Cardiac fibroblast (primary cell): ENCODE data around the gene MAP1LC3C.
"Not testable (repeated sequence)": the region's sequence is repeated elsewhere in the genome, so short reads cannot be mapped to it uniquely, and the experiment has no call there.

Experiments used
- DNase-seq, 2 donors: peaks; one replicate each; pipeline versions ENCODE4 v3.0.0 to v3.0.0-alpha.2; 2010; ENCODE audit warnings: low read depth in 2 of 2
- H3K4me3 ChIP-seq, 2 donors: replicated peaks in 1 of 2; 1 replicate in 1 of 2; 2 replicates in 1 of 2; pipeline ENCODE4 v1.5.1; 2011; ENCODE audit warnings: low read depth in 2 of 2, low read length in 2 of 2, mild to moderate bottlenecking in 2 of 2, moderate library complexity in 1 of 2
- TF ChIP-seq, protein P1 (sequence below): IDR thresholded peaks from one replicate; pipeline ENCODE4 v1.5.1; 2011; ENCODE audit warnings: low read depth, mild to moderate bottlenecking, low read length, inconsistent platforms

Gene MAP1LC3C

DNA sequence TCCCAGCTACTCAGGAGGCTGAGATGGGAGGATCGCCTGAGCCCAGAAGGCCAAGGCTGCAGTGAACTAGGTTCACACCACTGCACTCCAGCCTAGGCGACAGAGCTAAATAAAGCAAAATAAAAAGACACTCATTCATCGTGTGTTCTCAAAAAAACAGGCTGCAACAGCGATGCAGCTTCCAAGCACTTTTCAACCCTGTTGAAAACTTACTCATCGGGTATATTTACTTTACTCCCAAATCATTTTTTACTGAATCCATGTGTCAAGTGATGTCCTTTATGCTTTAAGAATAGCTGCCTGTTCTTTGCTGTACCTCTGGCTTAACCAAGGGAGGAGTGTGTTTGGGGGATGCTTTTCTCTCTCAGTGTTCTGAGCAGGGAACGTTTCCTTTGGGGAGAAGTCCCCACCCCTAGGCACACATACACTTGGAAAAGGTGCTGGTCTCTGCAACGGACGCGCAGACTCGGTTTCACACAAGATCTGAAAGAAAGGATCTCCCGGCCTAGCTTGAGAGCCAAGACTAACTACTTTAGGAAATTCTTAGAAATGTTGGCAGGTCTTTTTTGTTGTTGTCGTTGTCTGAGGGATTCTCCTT is 1.4 kb downstream of the MAP1LC3C start:
- H3K4me3 ChIP-seq = no peak overlapping the region
- no peak for DNase-seq
- TF ChIP-seq, protein P1, sequence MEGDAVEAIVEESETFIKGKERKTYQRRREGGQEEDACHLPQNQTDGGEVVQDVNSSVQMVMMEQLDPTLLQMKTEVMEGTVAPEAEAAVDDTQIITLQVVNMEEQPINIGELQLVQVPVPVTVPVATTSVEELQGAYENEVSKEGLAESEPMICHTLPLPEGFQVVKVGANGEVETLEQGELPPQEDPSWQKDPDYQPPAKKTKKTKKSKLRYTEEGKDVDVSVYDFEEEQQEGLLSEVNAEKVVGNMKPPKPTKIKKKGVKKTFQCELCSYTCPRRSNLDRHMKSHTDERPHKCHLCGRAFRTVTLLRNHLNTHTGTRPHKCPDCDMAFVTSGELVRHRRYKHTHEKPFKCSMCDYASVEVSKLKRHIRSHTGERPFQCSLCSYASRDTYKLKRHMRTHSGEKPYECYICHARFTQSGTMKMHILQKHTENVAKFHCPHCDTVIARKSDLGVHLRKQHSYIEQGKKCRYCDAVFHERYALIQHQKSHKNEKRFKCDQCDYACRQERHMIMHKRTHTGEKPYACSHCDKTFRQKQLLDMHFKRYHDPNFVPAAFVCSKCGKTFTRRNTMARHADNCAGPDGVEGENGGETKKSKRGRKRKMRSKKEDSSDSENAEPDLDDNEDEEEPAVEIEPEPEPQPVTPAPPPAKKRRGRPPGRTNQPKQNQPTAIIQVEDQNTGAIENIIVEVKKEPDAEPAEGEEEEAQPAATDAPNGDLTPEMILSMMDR = no peak

DNA sequence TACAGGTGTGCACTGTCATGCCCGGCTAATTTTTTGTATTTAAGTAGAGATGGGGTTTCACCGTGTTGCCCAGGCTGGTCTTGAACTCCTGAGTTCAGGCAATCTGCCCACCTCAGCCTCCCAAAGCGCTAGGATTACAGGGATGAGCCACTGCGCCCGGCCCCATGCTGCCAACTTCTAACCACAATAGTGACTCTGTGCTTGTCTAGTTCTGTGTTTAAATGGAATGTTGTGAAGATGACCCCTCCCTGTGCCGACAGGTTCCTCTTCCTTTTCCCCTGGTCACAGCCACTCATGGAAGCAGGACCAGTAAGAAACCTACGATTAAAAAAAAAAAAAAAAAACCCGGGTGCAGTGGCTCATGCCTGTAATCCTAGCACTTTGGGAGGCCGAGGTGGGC is 4.7 kb downstream of the MAP1LC3C start:
- H3K4me3 ChIP-seq = no peak overlapping the region
- DNase-seq = no peak
- TF ChIP-seq, protein P1 = no peak

DNA sequence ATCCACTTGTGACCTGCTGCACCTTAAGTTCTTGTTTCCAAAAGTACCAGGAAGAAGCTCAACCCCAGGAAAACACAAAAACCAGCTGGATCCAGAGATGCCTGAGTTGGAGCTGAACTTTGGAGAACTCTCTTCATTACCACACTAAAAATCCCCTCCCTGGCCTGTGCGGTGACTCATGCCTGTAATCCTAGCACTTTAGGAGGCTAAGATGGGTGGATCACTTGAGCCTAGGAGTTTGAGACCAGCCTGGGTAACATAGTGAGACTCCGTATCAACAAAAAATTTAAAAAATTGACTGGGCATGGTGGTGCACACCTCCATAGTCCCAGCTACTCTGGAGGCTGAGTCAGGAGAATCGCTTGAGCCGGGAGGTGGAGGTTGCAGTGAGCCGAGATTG is 6.2 kb downstream of the MAP1LC3C start:
- DNase-seq = peak in 1 of 2 donors; percentile 12
- no peak overlapping the region for H3K4me3 ChIP-seq
- TF ChIP-seq, protein P1 = no peak

DNA sequence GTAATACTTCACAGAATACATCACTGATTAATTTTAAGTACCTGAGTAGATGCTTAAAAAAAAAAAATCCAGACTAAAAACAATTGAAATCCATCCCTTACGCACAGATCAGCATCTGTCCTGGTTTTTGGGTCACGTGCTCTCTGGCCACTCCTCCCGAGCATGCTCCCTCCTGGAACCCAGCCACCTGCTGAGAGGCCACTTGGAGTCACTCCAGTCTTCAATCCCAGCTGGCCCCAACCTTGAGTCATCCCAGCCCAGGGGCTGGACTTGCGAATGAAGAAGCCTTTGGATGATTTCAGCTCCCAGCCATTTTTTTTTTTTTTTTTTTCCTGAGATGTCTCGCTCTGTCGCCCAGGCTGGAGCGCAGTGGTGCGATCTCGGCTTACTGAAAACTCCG is 8.9 kb downstream of the MAP1LC3C start:
- TF ChIP-seq, protein P1 = no peak
- DNase-seq = peak; percentile 86 to 95
- no peak overlapping the region for H3K4me3 ChIP-seq

DNA sequence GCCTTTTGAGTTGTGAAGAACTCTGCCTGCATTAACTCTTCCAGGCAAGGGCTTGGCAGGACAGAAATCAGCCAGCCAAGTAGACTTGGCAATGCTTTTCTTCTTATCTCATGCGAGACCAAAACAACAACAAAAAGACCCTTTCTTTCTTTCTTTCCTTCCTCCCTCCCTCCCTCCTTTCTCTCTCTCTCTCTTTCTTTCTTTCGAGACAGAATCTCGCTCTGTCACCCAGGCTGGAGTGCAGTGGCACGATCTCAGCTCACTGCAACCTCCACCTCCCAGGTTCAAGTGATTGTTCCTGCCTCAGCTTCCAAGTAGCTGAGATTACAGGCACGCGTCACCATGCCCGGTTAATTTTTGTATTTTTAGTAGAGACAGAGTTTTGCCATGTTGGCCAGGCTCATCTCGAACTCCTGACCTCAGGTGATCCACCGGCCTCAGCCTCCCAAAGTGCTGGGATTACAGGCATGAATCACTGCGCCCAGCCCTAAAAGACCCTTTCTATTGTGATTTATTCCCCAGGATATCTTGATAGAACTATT is 10.4 kb downstream of the MAP1LC3C start:
- not testable (repeated sequence) for H3K4me3 ChIP-seq, DNase-seq

DNA sequence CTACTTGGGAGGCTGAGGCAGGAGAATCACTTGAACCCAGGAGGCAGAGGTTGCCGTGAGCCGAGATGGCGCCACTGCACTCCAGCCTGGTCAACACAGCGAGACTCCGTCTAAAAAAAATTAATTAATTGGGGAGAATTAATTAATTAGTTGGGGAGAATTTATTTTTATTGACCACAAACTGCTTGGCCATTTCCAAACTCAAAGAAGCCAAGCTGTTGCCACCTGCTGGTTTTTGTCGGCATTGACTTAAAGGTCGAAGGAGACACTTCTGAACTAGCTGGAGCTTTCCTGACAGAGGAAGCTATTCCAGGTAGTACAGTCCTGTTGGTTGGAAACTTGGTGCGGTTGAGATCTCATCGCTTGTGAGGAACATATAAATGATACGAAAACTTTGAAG is 13.1 kb downstream of the MAP1LC3C start:
- H3K4me3 ChIP-seq = no peak overlapping the region
- peak; percentile 46 to 58 for DNase-seq
- TF ChIP-seq, protein P1 = peak; percentile 64

DNA sequence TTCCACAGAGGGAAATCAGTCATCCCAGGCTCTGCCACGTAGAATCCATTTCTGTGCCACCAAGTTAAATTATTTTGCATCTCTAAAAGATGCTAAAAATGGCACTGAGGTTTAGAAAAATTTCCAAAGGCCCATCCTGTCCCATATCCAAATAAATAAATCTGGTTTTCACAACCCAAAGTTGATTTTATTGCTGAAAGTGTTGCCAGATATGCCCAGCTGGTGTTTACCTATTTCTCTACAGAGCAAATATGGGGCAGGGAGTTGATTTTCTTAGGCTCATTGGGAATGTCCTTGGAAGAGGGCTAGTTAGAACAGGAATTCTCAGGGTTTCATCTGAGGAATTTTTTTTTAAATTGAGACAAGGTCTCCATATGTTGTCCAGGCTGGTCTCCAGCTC is 19.0 kb downstream of the MAP1LC3C start:
- TF ChIP-seq, protein P1 = no peak

More for the DNA sequence above, 19.0 kb downstream of the MAP1LC3C start:
- DNase-seq = no peak
- H3K4me3 ChIP-seq = no peak overlapping the region
